Spleen (tissue), 7 donors: Measurements from ENCODE around the gene MEIS2.

Experiments used
- POLR2A ChIP-seq, 3 donors: fragments of 450-650 bp; IDR thresholded peaks; one replicate each; pipeline ENCODE4 v1.5.1; 2017; ENCODE audit warnings: antibody characterized with exemption in 3 of 3, mild to moderate bottlenecking in 1 of 3
- POLR2AphosphoS5 ChIP-seq, 3 donors: sonication (generic); formaldehyde crosslinking; IDR thresholded peaks; one replicate each; pipeline ENCODE4 v1.5.1; 2017; ENCODE audit warnings: antibody characterized with exemption in 3 of 3
- TF ChIP-seq, protein P1 (sequence below), 11 experiments: fragments of 200-600 bp in 7 of 11; fragments of 450-650 bp in 4 of 11; sonication (generic) in 4 of 11; IDR thresholded peaks in 8 of 11; conservative IDR thresholded peaks in 3 of 11; 1 replicate in 7 of 11; 2 replicates in 4 of 11; pipeline versions ENCODE4 v1.4.0 to v1.8.0; 2016 to 2021; ENCODE audit warnings: antibody characterized with exemption in 11 of 11, inconsistent platforms in 4 of 11, mild to moderate bottlenecking in 1 of 11
- donor health status: DM: no; HTN: no; CAD: no; lungs with moderate emphysema.
- donor health status: DM: no; HTN: no; CAD: no.
- donor health status: DM: no; HTN: no; CAD: no.

DNA sequence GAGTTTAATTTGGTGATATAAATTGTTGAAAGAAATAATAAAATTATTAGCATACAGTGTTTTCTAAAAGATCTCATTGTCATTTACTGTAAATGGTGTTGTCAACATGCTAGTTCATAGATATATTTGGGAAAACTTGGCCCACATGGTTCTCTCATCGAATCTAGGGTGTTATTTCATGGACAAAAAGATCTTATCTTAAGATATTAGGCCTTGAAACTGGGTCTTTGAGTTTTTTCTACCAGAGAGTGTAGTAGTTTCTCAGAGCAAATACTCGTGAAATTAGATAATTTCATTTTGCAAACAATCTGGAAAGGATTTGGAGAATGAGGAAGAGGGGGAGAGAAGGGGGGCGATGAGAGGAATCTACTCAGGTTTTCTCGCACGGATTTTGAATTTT lies 107.9 kb downstream of the MEIS2 start:
- TF ChIP-seq, protein P1, sequence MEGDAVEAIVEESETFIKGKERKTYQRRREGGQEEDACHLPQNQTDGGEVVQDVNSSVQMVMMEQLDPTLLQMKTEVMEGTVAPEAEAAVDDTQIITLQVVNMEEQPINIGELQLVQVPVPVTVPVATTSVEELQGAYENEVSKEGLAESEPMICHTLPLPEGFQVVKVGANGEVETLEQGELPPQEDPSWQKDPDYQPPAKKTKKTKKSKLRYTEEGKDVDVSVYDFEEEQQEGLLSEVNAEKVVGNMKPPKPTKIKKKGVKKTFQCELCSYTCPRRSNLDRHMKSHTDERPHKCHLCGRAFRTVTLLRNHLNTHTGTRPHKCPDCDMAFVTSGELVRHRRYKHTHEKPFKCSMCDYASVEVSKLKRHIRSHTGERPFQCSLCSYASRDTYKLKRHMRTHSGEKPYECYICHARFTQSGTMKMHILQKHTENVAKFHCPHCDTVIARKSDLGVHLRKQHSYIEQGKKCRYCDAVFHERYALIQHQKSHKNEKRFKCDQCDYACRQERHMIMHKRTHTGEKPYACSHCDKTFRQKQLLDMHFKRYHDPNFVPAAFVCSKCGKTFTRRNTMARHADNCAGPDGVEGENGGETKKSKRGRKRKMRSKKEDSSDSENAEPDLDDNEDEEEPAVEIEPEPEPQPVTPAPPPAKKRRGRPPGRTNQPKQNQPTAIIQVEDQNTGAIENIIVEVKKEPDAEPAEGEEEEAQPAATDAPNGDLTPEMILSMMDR (IDR thresholded peaks at IDR 0.05 in 8 of 11, conservative IDR thresholded peaks at IDR 0.05 in 3 of 11), result no peak
- no peak for TF ChIP-seq POLR2A (IDR thresholded peaks at IDR 0.05)
- TF ChIP-seq POLR2AphosphoS5 (IDR thresholded peaks at IDR 0.05), result no peak
